ENCODE measurements around the gene C1orf141. TPM values are rescaled to one million over a fixed set of nuclear protein-coding genes. Genes with fewer than 3 reads are reported as not detected.

C1orf141 gene
- total and polyA plus RNA-seq, 4 donors, result 0.33 to 1.9 (median 1.2) TPM

- WGBS (ENCODE audit: insufficient coverage), result 4% methylated on average over 22 of the region's 25 CpGs
- H3K9me3 ChIP-seq (ENCODE audit: control insufficient read depth, insufficient read depth, low read length), result no peaks in the 10 kb centered on the region
- no peaks in the 10 kb centered on the region for H3K4me1 ChIP-seq (ENCODE audit: control insufficient read depth, insufficient read depth, low read length)
- peak overlapping the region; percentile 79 for H3K4me3 ChIP-seq (ENCODE audit: low read depth, low read length)
- peaks cover 5% of the 10 kb centered on the region for H3K36me3 ChIP-seq (ENCODE audit: control insufficient read depth, insufficient read depth, low read length)
- H3K27ac ChIP-seq (ENCODE audit: low read depth, low read length), result peak overlapping the region; percentile 89
- DNase-seq (ENCODE audit: low read depth in 4 of 6, low spot score in 6 of 6), result peak in 5 of 6 donors; percentile 8 to 46 (median 33)
- no peaks in the 10 kb centered on the region for H3K27me3 ChIP-seq (ENCODE audit: control insufficient read depth, insufficient read depth, low read length)
Measured at GRCh38 chr1:67052741-67053534, 81.8 kb downstream of the C1orf141 start.

- Histone ChIP-seq H3K27ac (ENCODE audit: low read depth, low read length) (no peak overlapping the region), H3K4me3 (ENCODE audit: low read depth, low read length) (no peak overlapping the region), H3K36me3 (ENCODE audit: control insufficient read depth, insufficient read depth, low read length) (peaks cover 9% of the 10 kb centered on the region), H3K27me3 (ENCODE audit: control insufficient read depth, insufficient read depth, low read length) (no peaks in the 10 kb centered on the region), H3K9me3 (ENCODE audit: control insufficient read depth, insufficient read depth, low read length) (no peaks in the 10 kb centered on the region), H3K4me1 (ENCODE audit: control insufficient read depth, insufficient read depth, low read length) (no peaks in the 10 kb centered on the region)
- no peak for DNase-seq (ENCODE audit: low read depth in 4 of 6, low spot score in 6 of 6)
- WGBS (ENCODE audit: insufficient coverage), result no CpG with 5 or more reads among the region's 4 CpGs
Measured at GRCh38 chr1:67051196-67051595, 83.6 kb downstream of the C1orf141 start.

DNA sequence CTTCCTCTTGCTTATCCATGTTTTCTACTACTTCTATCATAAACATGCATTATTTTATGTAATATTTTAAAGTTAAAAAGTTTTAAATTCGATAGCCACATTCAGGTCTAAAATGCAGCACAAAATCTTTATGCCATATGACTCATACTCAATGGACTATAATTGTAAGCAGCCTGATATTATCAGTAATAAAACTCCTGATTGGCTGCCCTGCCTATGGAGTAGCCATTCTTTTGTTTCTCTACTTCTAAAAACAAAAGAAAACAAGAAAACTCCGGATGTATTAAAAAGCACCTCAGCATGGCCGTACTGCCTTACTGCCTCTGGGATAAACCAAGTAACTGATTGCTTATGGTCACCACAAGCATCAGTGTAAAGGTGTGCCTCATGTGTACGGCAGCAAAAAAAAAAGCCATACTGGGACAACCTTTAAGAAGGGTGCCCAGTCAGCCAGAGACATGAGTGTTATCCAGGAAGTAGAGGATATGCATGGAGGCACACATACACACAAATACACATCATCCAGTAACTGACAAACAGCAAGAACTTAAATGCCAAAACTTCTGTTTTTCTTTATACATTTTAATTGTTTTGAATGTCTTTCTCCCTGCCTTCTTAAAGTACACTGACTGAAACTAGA, 90.0 kb downstream of the C1orf141 start:
- peaks cover 32% of the 10 kb centered on the region for H3K36me3 ChIP-seq (ENCODE audit: control insufficient read depth, insufficient read depth, low read length)
- 94% methylated on average over 3 of the region's 4 CpGs for WGBS (ENCODE audit: insufficient coverage)
- H3K27ac ChIP-seq (ENCODE audit: low read depth, low read length), result no peak overlapping the region
- H3K4me3 ChIP-seq (ENCODE audit: low read depth, low read length), result no peak overlapping the region
- H3K27me3 ChIP-seq (ENCODE audit: control insufficient read depth, insufficient read depth, low read length), result no peaks in the 10 kb centered on the region
- DNase-seq (ENCODE audit: low read depth in 4 of 6, low spot score in 6 of 6), result no peak
- no peaks in the 10 kb centered on the region for H3K4me1 ChIP-seq (ENCODE audit: control insufficient read depth, insufficient read depth, low read length)
- H3K9me3 ChIP-seq (ENCODE audit: control insufficient read depth, insufficient read depth, low read length), result no peaks in the 10 kb centered on the region

- no peak for DNase-seq (ENCODE audit: low read depth in 4 of 6, low spot score in 6 of 6)
- Histone ChIP-seq H3K4me3 (ENCODE audit: low read depth, low read length) (no peak overlapping the region), H3K36me3 (ENCODE audit: control insufficient read depth, insufficient read depth, low read length) (peaks cover 27% of the 10 kb centered on the region), H3K27ac (ENCODE audit: low read depth, low read length) (no peak overlapping the region), H3K27me3 (ENCODE audit: control insufficient read depth, insufficient read depth, low read length) (no peaks in the 10 kb centered on the region), H3K4me1 (ENCODE audit: control insufficient read depth, insufficient read depth, low read length) (no peaks in the 10 kb centered on the region), H3K9me3 (ENCODE audit: control insufficient read depth, insufficient read depth, low read length) (no peaks in the 10 kb centered on the region)
- 100% methylated on average over 1 of the region's 3 CpGs for WGBS (ENCODE audit: insufficient coverage)
Measured at GRCh38 chr1:67043366-67043765, 91.4 kb downstream of the C1orf141 start.

Small RNA genes within 50 kb of the gene (small RNA-seq; reads per million reads assigned to genes)
- gene RF00322 (ENCODE audit: low replicate concordance), result not detected

Other genes with a start within 250 kb of the C1orf141 start
- gene DNAI4, start 210.1 kb downstream of the C1orf141 start, total RNA-seq, result 10 to 100 TPM; 43.0 to 71.8 TPM
- 10 to 100 TPM; 10.0 to 10.3 TPM for gene DNAI4, start 210.1 kb downstream of the C1orf141 start, polyA plus RNA-seq (ENCODE audit: insufficient read length in 2 of 2)
- 10 to 100 TPM; 33.1 to 34.8 TPM for gene MIER1, start 210.0 kb downstream of the C1orf141 start, total RNA-seq
- 10 to 100 TPM; 18.4 to 23.7 TPM for gene MIER1, start 210.0 kb downstream of the C1orf141 start, polyA plus RNA-seq (ENCODE audit: insufficient read length in 2 of 2)
- 10 to 100 TPM; 14.5 to 15.0 TPM for gene SLC35D1, start 80.8 kb downstream of the C1orf141 start, total RNA-seq
- 10 to 100 TPM; 12.3 to 12.6 TPM for gene SLC35D1, start 80.8 kb downstream of the C1orf141 start, polyA plus RNA-seq (ENCODE audit: insufficient read length in 2 of 2)
- under 1 TPM; 0.06 to 0.20 TPM for gene IL23R, start 31.5 kb upstream of the C1orf141 start, total RNA-seq
- under 1 TPM in 1 of 2 donors, not detected in 1; 0.06 TPM for gene IL23R, start 31.5 kb upstream of the C1orf141 start, polyA plus RNA-seq (ENCODE audit: insufficient read length in 2 of 2)
- gene IL12RB2, start 172.9 kb upstream of the C1orf141 start, total RNA-seq, result 1 to 10 TPM in 1 of 2 donors, under 1 TPM in 1; 0.66 to 2.5 TPM
- gene IL12RB2, start 172.9 kb upstream of the C1orf141 start, polyA plus RNA-seq (ENCODE audit: insufficient read length in 2 of 2), result 1 to 10 TPM in 1 of 2 donors, under 1 TPM in 1; 0.77 to 1.2 TPM